Measurements from ENCODE around the gene DDX41.

The DDX41 gene

GRCh38 chr5:177555228-177555627 lies 38.5 kb upstream of the DDX41 start:
- FAIRE-seq (no peak), DNase-seq (ENCODE audit: insufficient read length, low spot score) (no peak)
- TF ChIP-seq, protein P1, sequence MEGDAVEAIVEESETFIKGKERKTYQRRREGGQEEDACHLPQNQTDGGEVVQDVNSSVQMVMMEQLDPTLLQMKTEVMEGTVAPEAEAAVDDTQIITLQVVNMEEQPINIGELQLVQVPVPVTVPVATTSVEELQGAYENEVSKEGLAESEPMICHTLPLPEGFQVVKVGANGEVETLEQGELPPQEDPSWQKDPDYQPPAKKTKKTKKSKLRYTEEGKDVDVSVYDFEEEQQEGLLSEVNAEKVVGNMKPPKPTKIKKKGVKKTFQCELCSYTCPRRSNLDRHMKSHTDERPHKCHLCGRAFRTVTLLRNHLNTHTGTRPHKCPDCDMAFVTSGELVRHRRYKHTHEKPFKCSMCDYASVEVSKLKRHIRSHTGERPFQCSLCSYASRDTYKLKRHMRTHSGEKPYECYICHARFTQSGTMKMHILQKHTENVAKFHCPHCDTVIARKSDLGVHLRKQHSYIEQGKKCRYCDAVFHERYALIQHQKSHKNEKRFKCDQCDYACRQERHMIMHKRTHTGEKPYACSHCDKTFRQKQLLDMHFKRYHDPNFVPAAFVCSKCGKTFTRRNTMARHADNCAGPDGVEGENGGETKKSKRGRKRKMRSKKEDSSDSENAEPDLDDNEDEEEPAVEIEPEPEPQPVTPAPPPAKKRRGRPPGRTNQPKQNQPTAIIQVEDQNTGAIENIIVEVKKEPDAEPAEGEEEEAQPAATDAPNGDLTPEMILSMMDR (IDR thresholded peaks at IDR 0.05; ENCODE audit: insufficient read depth, missing control alignments): no peak

- FAIRE-seq (no peak), DNase-seq (ENCODE audit: insufficient read length, low spot score) (peak; percentile 95)
- TF ChIP-seq, protein P1 (IDR thresholded peaks at IDR 0.05; ENCODE audit: insufficient read depth, missing control alignments): peak; percentile 15
Observed at GRCh38 chr5:177554474-177555111, 37.8 kb upstream of the DDX41 start, which contains the start of gene FAM193B. Gene FAM193B (minus strand): TSS chr5:177554563. CDS start chr5:177554458, 105 bp downstream.

GRCh38 chr5:177553671-177554429 lies 37.1 kb upstream of the DDX41 start:
- FAIRE-seq (no peak), DNase-seq (ENCODE audit: insufficient read length, low spot score) (no peak)
- TF ChIP-seq, protein P1 (IDR thresholded peaks at IDR 0.05; ENCODE audit: insufficient read depth, missing control alignments): no peak

DNA sequence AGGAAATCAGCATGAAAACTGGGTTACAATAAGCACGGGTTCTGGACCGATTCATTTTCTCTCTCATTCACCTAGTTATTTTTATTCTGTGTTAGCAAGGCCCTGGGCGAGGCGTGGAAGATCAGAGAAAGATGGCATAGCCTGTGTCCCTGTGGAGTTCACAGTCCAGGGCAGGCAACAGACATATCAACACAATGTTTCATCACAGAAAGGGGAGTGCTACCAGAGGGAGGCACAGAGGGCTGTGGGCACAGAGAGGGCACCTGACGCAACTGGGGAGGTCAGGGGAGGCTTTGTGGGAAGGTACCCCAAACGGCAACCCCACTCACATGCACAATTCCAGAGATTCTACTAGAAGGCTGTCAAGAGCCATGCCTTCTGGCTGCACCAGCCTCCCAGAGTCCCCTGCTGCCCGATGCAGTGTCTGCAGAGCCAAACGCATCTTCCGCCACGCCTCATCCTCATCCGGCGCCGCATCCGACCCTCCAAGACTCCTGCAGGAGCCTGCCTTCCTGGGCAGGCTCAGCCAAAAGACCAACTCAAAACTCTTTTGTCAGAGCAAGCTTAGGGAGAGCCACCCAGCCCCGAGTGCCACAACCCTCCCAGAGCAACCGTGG lies 36.2 kb upstream of the DDX41 start:
- no peak for FAIRE-seq
- no peak for DNase-seq (ENCODE audit: insufficient read length, low spot score)
- TF ChIP-seq, protein P1 (IDR thresholded peaks at IDR 0.05; ENCODE audit: insufficient read depth, missing control alignments): no peak

DNA sequence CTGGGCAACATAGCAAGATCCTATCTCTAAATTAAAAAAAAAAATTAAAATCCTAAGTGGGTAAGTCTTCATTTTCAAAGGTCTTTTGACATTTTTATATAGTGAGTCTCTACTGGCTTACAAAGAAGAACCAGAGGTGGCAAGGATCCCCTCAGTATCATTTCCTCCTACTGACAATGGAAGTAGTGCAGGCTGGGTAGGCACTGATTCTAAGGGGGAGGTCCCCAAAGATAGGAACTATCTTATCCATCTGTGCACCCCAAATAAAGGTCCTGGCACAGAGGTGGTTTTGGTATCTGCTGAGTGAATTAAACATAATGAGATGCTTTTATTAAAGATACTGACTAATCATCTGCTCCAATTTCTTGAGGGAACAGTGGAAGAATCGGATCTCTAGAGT lies 33.4 kb upstream of the DDX41 start:
- TF ChIP-seq, protein P1 (IDR thresholded peaks at IDR 0.05; ENCODE audit: insufficient read depth, missing control alignments): no peak
- DNase-seq (ENCODE audit: insufficient read length, low spot score) (no peak), FAIRE-seq (no peak)

DNA sequence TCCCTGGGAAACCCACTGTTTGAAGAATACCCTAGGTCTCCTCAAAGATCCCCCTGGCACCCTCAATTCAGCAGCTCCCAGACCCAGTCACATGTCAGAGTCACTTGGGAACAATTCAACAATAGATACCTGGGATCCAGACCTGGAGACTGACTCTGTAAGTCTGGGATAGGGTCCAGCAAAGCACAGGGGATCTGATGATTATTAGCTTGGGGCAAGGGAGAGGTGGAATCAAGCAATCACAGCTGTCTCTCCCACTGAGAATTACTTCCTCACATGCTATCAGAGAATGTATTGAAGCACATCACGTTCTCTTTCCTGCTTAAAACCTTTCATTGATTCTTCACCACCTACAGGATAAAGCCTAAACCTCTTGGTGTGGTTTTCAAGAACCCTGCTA lies 31.7 kb upstream of the DDX41 start:
- FAIRE-seq (no peak), DNase-seq (ENCODE audit: insufficient read length, low spot score) (no peak)
- TF ChIP-seq, protein P1 (IDR thresholded peaks at IDR 0.05; ENCODE audit: insufficient read depth, missing control alignments): no peak
